Measurements from ENCODE around the gene IGF2R.
A peak's percentile ranks its signal among the peaks of the same experiment; 100 is the strongest.

IGF2R gene

DNA sequence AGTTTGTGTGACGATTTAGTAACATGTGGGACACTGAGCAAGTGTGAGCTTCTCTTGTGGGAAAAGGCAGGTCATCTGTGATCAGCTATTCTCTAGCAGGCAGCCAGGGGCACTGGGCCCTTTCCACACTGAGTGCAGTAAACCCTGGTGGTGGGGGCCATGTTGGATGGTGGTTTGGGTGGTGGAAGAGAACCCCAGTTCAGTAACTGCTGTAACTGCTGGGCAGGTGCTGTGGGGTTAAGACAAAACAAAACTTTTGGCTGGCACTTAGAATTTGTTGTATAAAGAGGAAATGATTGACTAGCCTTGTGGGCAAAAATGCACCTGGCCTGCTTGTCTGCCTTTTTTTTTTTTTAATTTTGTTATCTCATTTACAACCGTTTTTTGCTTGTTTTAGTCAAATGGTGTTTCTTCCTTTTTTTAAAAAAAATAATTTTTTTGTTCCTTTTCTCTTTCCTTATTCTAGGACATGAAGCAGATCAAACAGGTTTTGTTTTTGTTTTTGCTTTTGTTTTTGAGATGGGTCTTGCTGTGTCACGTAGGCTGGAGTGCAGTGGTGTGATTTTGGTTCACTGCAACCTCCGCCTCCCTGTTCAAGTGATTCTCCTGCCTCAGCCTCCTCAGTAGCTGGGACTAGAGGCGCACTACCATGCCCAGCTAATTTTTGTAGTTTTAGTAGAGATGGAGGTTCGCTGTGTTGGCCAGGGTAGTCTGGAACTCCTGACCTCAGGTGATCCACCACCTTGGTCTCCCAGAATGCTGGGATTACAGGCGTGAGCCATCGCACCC, 59.8 kb downstream of the IGF2R start:
- DNase-seq (ENCODE audit: low read depth, low spot score) = no peak

DNA sequence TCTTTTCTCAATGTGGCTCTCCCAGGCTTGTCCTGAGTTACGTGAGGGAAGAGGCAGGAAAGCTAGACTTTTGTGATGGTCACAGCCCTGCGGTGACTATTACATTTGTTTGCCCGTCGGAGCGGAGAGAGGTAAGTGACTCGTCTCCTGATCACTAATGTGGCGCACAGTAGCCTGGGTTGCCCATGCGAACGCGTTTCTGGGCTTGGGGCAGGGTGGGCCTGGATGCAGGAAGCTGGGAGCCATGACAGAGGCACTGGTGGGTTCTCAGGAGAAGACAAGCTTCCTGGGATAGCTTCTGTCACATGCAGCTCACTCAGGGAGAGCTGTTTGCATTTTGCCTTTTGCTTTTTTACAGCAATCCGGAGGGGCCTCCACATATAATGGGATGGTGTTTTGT, 60.6 kb downstream of the IGF2R start:
- DNase-seq (ENCODE audit: low read depth, low spot score) = no peak

DNA sequence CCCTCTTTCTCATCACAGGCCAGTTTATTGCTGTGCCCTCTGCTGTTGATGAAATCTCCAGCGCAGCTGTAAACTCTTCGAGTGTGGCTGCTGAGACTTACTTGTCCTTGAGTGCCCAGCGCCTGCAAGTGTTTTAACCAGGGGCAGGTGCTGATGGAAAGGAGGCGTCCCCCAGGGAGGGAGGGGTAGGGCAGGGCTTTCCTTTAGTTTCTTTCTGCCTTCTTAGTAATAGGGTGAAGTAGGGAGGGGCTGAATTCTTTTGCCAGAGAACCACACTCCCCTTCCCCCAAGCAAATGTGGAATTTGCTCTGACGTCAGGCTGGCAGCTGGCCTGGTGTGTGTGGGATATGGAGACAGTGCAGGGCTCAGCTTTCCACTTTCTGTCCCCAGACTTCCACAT, 61.2 kb downstream of the IGF2R start:
- DNase-seq (ENCODE audit: low read depth, low spot score) = peak; percentile 89

DNA sequence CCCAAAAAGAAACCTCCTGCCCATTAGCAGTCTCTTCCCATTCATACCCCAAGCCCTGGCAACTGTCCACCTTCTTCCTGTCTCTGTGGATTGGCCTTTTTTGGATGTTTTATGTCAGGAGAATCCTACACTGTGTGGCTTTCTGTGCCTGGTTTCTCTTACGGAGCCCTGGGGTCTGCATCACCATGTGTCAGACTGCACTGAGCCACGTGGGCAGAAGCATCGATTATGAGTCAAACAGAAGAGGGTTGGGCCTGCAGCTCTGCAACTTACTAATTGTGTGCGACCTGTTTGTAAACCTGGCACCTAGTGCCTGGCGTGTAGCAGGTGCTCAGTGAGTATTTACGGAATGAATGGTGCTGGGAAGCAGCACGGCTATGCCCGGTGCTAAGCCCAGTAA, 62.6 kb downstream of the IGF2R start:
- no peak for DNase-seq (ENCODE audit: low read depth, low spot score)

DNA sequence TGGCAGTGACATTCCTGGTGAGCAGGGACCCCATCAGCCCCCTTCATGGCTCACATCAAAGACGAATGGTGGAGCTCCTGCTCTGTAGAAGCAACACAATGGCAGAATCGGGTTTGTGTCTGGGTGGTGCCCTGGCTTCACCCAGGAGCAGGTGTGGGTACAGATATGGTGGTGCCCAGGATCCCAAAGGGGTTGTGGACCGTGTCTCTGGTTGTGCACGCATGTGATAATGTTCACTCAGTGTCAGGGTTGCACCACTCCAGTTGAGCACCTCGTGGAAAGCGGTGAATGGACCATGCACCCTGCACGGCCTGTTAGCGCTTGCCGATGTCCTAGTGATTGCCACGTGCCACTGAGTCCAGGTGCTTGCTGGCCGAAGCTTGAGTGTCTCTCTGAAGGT, 63.0 kb downstream of the IGF2R start:
- no peak for DNase-seq (ENCODE audit: low read depth, low spot score)

GRCh38 chr6:160032538-160032937, 63.7 kb downstream of the IGF2R start:
- DNase-seq (ENCODE audit: low read depth, low spot score) = no peak

GRCh38 chr6:160034036-160034930, 65.4 kb downstream of the IGF2R start:
- no peak for DNase-seq (ENCODE audit: low read depth, low spot score)

DNA sequence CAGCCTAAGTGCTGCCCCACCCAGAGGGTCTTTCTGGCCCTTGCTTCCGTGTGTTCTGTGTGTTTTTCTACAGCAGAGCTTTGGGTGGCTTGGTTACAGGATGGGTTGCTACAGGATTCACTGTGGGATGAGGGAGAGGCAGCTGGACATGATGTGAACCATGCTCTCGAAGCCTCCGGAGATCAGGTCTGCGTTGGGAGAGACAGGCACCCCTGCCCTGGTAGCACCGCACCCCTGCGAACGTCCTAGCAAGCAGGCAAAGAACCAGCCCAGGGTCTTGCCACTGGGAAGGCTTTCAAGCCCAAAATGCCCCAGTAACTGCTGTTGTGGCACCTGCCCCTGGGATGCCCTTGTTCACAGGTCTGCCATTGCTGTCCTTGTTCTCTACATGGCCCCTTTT, 66.4 kb downstream of the IGF2R start:
- DNase-seq (ENCODE audit: low read depth, low spot score) = no peak

- DNase-seq (ENCODE audit: low read depth, low spot score) = no peak
These were observed 66.9 kb downstream of the IGF2R start for GRCh38 chr6:160035693-160036330.

DNA sequence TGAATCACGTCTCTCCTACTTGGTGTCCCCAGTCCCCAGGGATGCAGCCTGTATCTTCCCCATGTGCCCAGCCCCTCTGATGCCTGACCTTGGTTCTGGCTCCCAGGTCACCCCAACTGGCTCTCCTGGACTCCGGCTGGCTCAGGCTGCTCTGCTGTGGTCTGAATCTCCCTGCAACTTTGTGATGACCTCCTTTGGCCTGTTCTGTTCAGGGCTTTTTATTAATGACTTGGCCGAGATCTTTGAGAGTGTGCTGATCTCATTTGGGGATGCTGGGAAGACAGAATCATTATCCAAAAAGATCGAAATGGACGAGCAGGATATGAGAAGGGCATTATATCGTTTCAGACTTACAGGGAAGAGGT, 67.4 kb downstream of the IGF2R start:
- no peak for DNase-seq (ENCODE audit: low read depth, low spot score)

GRCh38 chr6:160036790-160037206, 67.9 kb downstream of the IGF2R start:
- DNase-seq (ENCODE audit: low read depth, low spot score) = no peak

GRCh38 chr6:160038479-160038878, 69.6 kb downstream of the IGF2R start:
- no peak for DNase-seq (ENCODE audit: low read depth, low spot score)

DNA sequence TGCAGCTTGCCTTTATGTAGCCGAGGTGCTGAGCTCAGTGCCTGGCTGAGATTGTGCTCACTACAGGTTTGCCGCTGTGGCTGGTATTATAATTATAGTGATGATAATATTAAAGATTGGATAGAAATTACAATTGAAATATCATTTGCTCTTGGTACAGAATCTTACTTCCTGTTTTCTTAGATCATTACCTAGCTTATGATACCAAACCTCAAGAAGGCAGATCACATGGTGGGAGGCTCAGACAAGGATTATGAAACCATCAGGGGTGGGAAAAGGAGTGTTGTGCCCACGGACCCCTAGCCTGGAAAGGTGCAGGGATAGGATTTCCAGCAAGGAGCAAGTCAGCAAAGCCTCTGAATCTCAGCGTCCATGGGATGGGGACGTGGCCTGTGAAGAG, 70.6 kb downstream of the IGF2R start:
- no peak for DNase-seq (ENCODE audit: low read depth, low spot score)

- no peak for DNase-seq (ENCODE audit: low read depth, low spot score)
These were observed 71.2 kb downstream of the IGF2R start for GRCh38 chr6:160040055-160040454.

DNA sequence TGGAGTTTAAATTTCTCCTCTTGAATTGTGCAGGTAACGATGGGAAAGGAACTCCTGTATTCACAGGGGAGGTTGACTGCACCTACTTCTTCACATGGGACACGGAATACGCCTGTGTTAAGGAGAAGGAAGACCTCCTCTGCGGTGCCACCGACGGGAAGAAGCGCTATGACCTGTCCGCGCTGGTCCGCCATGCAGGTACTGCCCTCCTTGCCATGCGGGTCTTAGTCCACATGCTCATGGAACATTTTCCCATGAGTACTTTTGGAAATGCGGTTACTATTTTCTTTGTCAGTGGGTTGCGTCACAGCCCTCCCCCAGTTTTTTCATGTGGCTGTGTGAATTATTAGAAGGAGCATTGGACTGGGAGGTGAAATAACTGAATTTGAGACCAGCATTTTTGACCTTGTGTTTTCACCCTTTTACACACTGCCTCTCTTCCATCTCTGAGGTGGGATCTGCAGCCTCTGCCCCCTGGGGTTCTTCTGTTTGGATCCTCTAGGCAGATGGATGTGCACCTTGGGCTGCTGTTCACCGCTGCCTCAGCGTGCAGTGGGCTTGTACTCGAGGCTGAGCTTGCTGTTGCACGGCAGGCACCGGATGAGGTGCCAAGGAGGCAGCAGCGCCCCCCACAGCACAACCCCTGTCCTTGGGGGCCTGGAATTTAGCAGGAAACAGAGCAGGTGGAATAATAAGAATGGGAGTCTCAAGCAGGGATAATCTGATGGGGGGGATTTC, 71.8 kb downstream of the IGF2R start:
- no peak for DNase-seq (ENCODE audit: low read depth, low spot score)

- DNase-seq (ENCODE audit: low read depth, low spot score) = no peak
These were observed 72.7 kb downstream of the IGF2R start for GRCh38 chr6:160041608-160042007.

DNA sequence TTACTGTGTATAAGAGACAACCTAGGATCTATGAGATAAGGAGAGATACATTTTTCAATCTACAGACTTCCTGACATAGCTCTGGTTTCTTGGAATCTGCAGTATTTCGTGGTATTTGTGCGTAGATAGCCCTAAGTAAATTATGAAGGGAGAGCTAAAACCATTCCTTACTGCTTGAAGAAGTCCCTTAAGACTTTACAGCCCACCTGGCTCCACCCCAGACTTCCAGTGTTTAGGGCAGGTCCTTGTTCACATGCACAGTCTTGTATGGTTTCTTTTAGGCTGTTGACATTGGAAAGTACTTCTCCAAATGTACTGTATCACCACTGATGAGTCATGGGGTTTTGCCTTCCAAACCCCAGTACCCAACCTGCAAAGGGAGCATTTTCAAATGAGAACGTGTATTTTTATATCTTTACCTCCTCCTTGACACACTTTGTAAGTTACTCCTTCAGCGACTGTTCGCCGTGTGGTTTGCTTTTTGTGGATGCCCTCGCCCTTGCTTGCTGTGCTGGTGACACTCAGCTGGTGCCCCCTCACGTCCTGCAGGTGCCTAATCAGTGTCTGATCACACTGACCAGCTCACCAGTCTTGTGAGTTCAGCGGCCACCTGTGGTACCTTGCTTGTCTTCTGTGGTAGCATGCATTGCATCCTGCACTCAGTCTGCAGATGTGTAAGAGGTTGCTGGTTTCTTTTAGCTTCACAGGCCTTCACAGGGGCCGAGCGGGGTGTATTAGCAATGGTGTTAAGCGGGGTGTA, 73.3 kb downstream of the IGF2R start:
- DNase-seq (ENCODE audit: low read depth, low spot score) = no peak

- DNase-seq (ENCODE audit: low read depth, low spot score) = no peak
These were observed 74.0 kb downstream of the IGF2R start for GRCh38 chr6:160042788-160043301.

DNA sequence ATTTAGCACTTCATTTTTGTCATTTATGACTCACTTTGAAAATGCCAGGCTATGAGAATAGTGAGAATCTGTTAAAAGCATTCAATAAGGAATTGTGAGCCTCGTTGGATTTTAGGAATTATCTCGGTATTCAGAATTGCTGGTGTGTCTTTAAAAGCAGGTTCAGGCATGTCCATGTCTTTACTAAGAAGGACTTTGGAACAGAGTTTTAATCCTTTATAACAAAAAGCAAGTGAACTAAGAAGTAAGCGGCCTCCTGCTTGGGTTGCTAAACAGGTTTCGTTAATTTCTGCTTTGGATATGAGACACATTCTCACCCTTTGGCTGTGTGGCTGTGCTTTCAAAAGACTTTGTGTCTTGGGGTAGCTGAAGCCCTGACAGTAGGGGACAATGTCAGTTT, 74.9 kb downstream of the IGF2R start:
- DNase-seq (ENCODE audit: low read depth, low spot score) = no peak

DNA sequence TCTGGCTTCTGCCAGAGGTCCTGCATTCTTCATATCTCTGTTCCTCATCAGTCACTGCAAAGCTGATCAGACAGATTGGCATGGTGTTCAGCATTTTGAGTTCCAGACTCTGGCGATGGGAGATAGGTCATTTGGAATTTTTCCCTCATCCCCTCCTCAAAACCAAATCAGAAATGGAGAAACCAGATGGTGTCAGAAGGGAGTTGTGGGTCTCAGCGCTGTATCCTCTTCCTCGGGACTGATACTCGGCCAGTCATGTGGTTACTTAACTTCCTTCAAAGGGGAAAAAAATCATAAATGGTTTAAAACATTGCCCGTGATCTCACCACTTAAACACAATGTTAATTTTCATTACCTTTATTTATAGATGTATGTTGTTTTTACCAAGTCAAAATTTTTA, 75.8 kb downstream of the IGF2R start:
- no peak for DNase-seq (ENCODE audit: low read depth, low spot score)

DNA sequence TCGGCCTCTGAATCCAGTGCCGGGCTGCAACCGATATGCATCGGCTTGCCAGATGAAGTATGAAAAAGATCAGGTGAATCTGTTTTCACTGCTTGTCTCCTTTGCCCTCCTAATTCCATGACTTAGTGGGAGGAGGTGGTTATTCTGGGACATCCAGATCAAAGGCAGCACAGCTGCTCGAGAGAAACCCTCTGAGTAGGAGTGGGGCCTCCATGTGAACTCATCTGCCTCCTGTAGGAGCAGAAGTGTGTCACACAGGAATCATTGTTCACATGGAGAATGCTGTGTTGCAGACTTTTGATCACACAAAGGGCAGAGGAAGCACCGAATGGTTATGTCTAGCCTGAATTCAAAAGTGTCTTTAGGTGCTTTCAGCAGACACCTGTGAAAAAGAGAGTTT, 79.6 kb downstream of the IGF2R start:
- no peak for DNase-seq (ENCODE audit: low read depth, low spot score)

All from ELF-1 (cell line).